ENCODE measurements around the gene PCNX3. TPM values are rescaled to one million over a fixed set of nuclear protein-coding genes. Genes with fewer than 3 reads are reported as not detected.

PCNX3 gene
- total RNA-seq, 1 experiment from 2014 or later, result 74.5 TPM

DNA sequence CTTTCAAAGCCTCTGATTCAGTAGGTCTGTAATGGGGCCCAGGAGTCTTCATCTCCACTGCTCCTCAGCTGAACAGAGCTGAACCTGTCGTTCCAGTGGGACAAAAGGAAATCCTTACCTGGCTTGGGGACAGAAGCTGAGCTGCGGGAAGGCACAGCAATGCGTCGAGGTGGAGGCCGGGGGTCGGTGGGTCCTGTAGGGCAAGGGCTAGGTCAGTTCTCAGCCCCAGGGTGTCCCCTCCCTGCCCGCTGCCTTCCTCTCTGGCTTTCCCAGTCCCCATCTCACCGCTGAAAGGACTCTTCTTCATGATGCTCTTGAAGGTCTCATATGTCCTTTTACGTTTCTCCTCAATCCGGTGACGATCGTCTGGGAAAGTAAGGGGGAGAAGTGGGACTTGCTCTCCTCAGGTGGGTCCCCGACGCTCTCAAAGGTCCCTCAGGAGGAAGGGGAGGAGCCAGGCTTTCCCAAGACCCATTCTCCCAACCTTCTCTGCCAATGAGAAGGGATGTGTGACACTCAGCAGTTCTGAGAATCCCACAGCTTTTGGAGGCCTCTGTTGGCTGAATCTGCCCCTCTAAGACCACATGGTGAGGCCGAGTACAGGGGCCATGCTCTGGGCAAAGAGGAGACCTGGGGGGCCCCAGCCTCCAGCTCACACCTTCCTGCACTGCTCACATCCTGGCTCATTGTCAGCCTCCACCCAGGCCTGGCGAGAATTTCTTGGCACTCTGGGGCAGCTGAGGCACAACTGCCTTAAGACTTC is 40.2 kb downstream of the PCNX3 start:
- POLR2A ChIA-PET, result interaction anchor here (0.6 kb wide), 1 partner anchor 18 kb away, joined by 3 read pairs; the partner anchor contains the start of gene SIPA1

DNA sequence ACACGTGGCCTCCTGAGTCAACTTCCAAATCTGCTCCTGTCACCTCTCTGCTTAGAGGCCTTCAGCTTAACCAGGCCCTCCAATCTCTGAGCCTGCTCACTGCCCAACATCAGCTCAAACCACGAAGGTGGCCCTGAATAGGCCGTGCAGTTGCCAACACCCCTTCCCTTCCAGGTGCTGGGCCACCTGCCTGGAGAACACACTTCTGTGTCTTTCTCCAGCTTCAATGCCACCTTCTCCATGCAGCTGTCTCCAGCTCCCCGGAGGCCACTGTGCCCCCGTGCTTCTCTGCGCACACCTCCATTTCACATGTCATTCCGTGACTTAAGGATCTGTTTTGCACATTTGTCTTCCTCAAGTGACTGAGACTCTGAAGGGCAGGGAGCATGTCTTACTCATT is 41.9 kb downstream of the PCNX3 start:
- H3K27me3 ChIP-seq (ENCODE audit: control insufficient read depth, insufficient read depth, low read length), result no peaks in the 10 kb centered on the region
- no peaks in the 10 kb centered on the region for H3K9me3 ChIP-seq (ENCODE audit: control insufficient read depth, insufficient read depth, low read depth, low read length)
- TF ChIP-seq, protein P1, sequence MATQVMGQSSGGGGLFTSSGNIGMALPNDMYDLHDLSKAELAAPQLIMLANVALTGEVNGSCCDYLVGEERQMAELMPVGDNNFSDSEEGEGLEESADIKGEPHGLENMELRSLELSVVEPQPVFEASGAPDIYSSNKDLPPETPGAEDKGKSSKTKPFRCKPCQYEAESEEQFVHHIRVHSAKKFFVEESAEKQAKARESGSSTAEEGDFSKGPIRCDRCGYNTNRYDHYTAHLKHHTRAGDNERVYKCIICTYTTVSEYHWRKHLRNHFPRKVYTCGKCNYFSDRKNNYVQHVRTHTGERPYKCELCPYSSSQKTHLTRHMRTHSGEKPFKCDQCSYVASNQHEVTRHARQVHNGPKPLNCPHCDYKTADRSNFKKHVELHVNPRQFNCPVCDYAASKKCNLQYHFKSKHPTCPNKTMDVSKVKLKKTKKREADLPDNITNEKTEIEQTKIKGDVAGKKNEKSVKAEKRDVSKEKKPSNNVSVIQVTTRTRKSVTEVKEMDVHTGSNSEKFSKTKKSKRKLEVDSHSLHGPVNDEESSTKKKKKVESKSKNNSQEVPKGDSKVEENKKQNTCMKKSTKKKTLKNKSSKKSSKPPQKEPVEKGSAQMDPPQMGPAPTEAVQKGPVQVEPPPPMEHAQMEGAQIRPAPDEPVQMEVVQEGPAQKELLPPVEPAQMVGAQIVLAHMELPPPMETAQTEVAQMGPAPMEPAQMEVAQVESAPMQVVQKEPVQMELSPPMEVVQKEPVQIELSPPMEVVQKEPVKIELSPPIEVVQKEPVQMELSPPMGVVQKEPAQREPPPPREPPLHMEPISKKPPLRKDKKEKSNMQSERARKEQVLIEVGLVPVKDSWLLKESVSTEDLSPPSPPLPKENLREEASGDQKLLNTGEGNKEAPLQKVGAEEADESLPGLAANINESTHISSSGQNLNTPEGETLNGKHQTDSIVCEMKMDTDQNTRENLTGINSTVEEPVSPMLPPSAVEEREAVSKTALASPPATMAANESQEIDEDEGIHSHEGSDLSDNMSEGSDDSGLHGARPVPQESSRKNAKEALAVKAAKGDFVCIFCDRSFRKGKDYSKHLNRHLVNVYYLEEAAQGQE (IDR thresholded peaks at IDR 0.05; ENCODE audit: insufficient read depth in 1 of 2, low read depth in 2 of 2, low read length in 1 of 2), result no peak
- TF ChIP-seq POLR2AphosphoS5 (IDR thresholded peaks at IDR 0.05; ENCODE audit: low read depth, low read length), result no peak
- ATAC-seq (no peak), DNase-seq (ENCODE audit: low read depth, low spot score) (no peak)
- peaks cover 18% of the 10 kb centered on the region for H3K4me1 ChIP-seq (ENCODE audit: control insufficient read depth, insufficient read depth, low read length)
- no peak overlapping the region for H3K4me3 ChIP-seq (ENCODE audit: low read depth in 2 of 2, low read length in 2 of 2)
- BruUV-seq (replicated peaks), result no TSS peak
- H3K27ac ChIP-seq (ENCODE audit: low read length), result no peak overlapping the region
- CTCF ChIA-PET, result interaction anchor here (0.6 kb wide), 1 partner anchor 525 kb away, joined by 3 read pairs; no protein-coding TSS in a partner anchor
- intact Hi-C loops (cut with micrococcal nuclease; ENCODE audit: unreplicated experiment), result no loop called here
- POLR2A ChIA-PET, result no interaction called here
- in situ Hi-C loops (cut with HindIII; ENCODE audit: low pct_unique_long_range_greater_than_20kb, low sequenced_read_pairs), result no loop called here
- H3K36me3 ChIP-seq (ENCODE audit: control insufficient read depth, insufficient read depth, low read length), result peaks cover 19% of the 10 kb centered on the region

More for the DNA sequence above, 40.2 kb downstream of the PCNX3 start:
- no TSS peak for BruUV-seq (replicated peaks)
- ATAC-seq (no peak), DNase-seq (ENCODE audit: low read depth, low spot score) (no peak)
- Histone ChIP-seq H3K9me3 (ENCODE audit: control insufficient read depth, insufficient read depth, low read depth, low read length) (no peaks in the 10 kb centered on the region), H3K4me3 (ENCODE audit: low read depth in 2 of 2, low read length in 2 of 2) (no peak overlapping the region), H3K27ac (ENCODE audit: low read length) (no peak overlapping the region), H3K36me3 (ENCODE audit: control insufficient read depth, insufficient read depth, low read length) (peaks cover 17% of the 10 kb centered on the region), H3K27me3 (ENCODE audit: control insufficient read depth, insufficient read depth, low read length) (no peaks in the 10 kb centered on the region), H3K4me1 (ENCODE audit: control insufficient read depth, insufficient read depth, low read length) (peaks cover 15% of the 10 kb centered on the region)
- TF ChIP-seq SIN3A (IDR thresholded peaks at IDR 0.05; ENCODE audit: borderline replicate concordance, insufficient read depth, low read depth, low read length) (no peak), POLR2AphosphoS5 (IDR thresholded peaks at IDR 0.05; ENCODE audit: low read depth, low read length) (no peak)
- TF ChIP-seq, protein P1 (IDR thresholded peaks at IDR 0.05; ENCODE audit: insufficient read depth in 1 of 2, low read depth in 2 of 2, low read length in 1 of 2), result no peak
- TF ChIP-seq, protein P2, sequence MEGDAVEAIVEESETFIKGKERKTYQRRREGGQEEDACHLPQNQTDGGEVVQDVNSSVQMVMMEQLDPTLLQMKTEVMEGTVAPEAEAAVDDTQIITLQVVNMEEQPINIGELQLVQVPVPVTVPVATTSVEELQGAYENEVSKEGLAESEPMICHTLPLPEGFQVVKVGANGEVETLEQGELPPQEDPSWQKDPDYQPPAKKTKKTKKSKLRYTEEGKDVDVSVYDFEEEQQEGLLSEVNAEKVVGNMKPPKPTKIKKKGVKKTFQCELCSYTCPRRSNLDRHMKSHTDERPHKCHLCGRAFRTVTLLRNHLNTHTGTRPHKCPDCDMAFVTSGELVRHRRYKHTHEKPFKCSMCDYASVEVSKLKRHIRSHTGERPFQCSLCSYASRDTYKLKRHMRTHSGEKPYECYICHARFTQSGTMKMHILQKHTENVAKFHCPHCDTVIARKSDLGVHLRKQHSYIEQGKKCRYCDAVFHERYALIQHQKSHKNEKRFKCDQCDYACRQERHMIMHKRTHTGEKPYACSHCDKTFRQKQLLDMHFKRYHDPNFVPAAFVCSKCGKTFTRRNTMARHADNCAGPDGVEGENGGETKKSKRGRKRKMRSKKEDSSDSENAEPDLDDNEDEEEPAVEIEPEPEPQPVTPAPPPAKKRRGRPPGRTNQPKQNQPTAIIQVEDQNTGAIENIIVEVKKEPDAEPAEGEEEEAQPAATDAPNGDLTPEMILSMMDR (IDR thresholded peaks at IDR 0.05), result no peak
- CTCF ChIA-PET, result interaction anchor here (0.6 kb wide), 1 partner anchor 62 kb away, joined by 3 read pairs; no protein-coding TSS in a partner anchor
- in situ Hi-C loops (cut with HindIII; ENCODE audit: low pct_unique_long_range_greater_than_20kb, low sequenced_read_pairs), result no loop called here
- intact Hi-C loops (cut with micrococcal nuclease; ENCODE audit: unreplicated experiment), result no loop called here

Measured in Panc1 (cell line).